Suprapubic skin (tissue), 4 donors: ENCODE results near the gene TNRC6B. TPM values are rescaled to one million over a fixed set of nuclear protein-coding genes. Genes with fewer than 3 reads are reported as not detected.

ENCODE experiments used
- DNase-seq, 2 donors: peaks; one replicate each; pipeline ENCODE4 v3.0.0-alpha.2; 2019; ENCODE audit warnings: low spot score in 2 of 2
- H3K27ac ChIP-seq: fragments of 200-600 bp; sonication (generic); one replicate; pipeline ENCODE4 v1.5.1; 2019
- H3K27me3 ChIP-seq: fragments of 200-600 bp; sonication (generic); one replicate; pipeline ENCODE4 v1.5.1; 2019
- H3K36me3 ChIP-seq: fragments of 200-600 bp; sonication (generic); one replicate; pipeline ENCODE4 v1.5.1; 2019
- H3K4me1 ChIP-seq: fragments of 200-600 bp; sonication (generic); one replicate; pipeline ENCODE4 v1.5.1; 2019
- H3K4me3 ChIP-seq: fragments of 200-600 bp; sonication (generic); one replicate; pipeline ENCODE4 v1.5.1; 2019; ENCODE audit warnings: mild to moderate bottlenecking
- H3K9me3 ChIP-seq: fragments of 200-600 bp; sonication (generic); one replicate; pipeline ENCODE4 v1.5.1; 2019
- EP300 ChIP-seq: sonication (generic); formaldehyde crosslinking; IDR thresholded peaks from one replicate; pipeline ENCODE4 v1.6.1; 2017; ENCODE audit warnings: antibody characterized with exemption
- POLR2A ChIP-seq, 2 donors: fragments of 450-650 bp; IDR thresholded peaks; one replicate each; pipeline ENCODE4 v1.6.1; 2017; ENCODE audit warnings: antibody characterized with exemption in 2 of 2, mild to moderate bottlenecking in 2 of 2, moderate library complexity in 2 of 2
- POLR2AphosphoS5 ChIP-seq, 3 donors: sonication (generic); formaldehyde crosslinking; IDR thresholded peaks; one replicate each; pipeline ENCODE4 v1.6.1; 2017; ENCODE audit warnings: antibody characterized with exemption in 3 of 3
- WGBS: methylation state at CpG from one replicate; pipeline ENCODE4 v1.1.5; 2018; 5-methylcytosine and 5-hydroxymethylcytosine counted together
- total RNA-seq, 4 donors: library from RNA; depleted of rRNA; stranded (reverse); fragments of >200 nt; gene quantifications; one replicate each; pipeline ENCODE4 v1.1.0, GENCODE V29; 2016
- TF ChIP-seq, protein P1 (sequence below), 2 donors: fragments of 200-600 bp in 1 of 2; fragments of 450-650 bp in 1 of 2; sonication (generic) in 1 of 2; IDR thresholded peaks; one replicate each; pipeline ENCODE4 v1.5.1; 2016 to 2019; ENCODE audit warnings: antibody characterized with exemption in 2 of 2, mild to moderate bottlenecking in 1 of 2, moderate library complexity in 1 of 2

TNRC6B gene
- total RNA-seq, 4 donors from 2014 or later, result 44.2 to 179 (median 55.5) TPM

DNA sequence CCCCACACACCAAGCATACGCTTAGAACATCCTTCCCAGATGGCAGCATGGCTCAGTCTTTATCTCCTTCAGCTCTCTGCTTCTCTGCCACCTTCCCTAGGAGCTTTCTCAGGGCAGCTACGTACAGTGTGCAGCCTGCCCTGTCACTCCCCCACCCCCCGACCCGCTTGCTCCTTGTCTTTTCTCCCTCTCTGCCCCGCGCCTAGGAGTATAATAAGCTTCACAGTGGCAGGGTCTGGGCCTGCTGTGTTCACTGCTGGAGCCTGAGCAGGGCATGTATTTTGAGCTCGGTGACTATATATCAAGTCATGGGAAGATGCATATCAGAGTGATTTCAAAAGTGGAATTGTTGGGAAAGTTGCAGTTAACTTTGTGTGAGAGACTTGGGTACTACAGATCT, 112.8 kb downstream of the TNRC6B start:
- Histone ChIP-seq H3K4me3 (no peak overlapping the region), H3K27me3 (no peaks in the 10 kb centered on the region), H3K27ac (no peak overlapping the region), H3K4me1 (no peaks in the 10 kb centered on the region), H3K36me3 (peaks cover 92% of the 10 kb centered on the region), H3K9me3 (no peaks in the 10 kb centered on the region)
- TF ChIP-seq, protein P1, sequence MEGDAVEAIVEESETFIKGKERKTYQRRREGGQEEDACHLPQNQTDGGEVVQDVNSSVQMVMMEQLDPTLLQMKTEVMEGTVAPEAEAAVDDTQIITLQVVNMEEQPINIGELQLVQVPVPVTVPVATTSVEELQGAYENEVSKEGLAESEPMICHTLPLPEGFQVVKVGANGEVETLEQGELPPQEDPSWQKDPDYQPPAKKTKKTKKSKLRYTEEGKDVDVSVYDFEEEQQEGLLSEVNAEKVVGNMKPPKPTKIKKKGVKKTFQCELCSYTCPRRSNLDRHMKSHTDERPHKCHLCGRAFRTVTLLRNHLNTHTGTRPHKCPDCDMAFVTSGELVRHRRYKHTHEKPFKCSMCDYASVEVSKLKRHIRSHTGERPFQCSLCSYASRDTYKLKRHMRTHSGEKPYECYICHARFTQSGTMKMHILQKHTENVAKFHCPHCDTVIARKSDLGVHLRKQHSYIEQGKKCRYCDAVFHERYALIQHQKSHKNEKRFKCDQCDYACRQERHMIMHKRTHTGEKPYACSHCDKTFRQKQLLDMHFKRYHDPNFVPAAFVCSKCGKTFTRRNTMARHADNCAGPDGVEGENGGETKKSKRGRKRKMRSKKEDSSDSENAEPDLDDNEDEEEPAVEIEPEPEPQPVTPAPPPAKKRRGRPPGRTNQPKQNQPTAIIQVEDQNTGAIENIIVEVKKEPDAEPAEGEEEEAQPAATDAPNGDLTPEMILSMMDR (IDR thresholded peaks at IDR 0.05), result no peak
- no peak for TF ChIP-seq POLR2AphosphoS5 (IDR thresholded peaks at IDR 0.05)
- DNase-seq, result no peak
- 91% methylated on average over 7 of the region's 7 CpGs for WGBS

DNA sequence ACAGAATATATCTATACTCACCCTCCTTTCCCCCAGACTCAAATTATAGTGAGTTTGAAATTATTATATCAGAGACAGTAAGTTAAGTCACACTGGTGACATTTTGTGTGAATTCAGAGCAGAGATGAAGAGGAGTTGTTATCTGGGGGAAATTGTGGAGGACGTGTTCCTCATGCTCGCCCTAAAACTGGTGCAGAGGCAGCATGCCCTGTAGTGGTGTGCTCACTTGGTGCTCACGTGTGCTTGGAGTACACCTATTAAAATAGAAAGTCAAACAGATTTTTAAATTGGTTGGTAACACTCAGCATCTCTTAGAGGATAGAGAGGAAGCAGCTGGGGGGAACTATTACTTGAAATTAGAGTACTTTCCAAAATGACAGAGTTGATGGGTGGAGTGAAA, 117.0 kb downstream of the TNRC6B start:
- Histone ChIP-seq H3K4me3 (no peak overlapping the region), H3K9me3 (no peaks in the 10 kb centered on the region), H3K27ac (no peak overlapping the region), H3K4me1 (no peaks in the 10 kb centered on the region), H3K27me3 (no peaks in the 10 kb centered on the region), H3K36me3 (peaks cover 74% of the 10 kb centered on the region)
- TF ChIP-seq EP300 (no peak), POLR2A (IDR thresholded peaks at IDR 0.05) (no peak), POLR2AphosphoS5 (IDR thresholded peaks at IDR 0.05) (no peak)
- TF ChIP-seq, protein P1 (IDR thresholded peaks at IDR 0.05), result no peak
- 97% methylated on average over 3 of the region's 3 CpGs for WGBS
- no peak for DNase-seq

DNA sequence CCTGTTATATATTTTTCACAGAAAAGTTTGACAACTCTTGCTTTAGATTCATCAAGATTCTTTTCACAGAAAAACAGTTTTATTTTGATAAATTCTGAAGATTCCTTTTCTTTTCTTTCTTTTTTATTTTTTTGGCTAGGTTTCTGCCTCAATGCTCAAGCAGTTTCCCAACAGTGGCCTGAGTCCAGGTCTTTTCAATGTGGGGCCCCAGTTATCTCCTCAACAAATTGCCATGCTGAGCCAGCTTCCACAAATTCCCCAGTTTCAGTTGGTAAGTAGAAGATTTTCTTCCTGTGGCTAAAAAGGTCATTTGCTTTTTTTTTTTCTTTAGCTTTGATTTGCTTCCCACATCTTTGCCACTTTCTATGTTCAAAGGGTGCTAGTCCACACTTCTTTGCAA, 122.6 kb downstream of the TNRC6B start:
- H3K36me3 ChIP-seq, result peaks cover 64% of the 10 kb centered on the region
- DNase-seq, result no peak

DNA sequence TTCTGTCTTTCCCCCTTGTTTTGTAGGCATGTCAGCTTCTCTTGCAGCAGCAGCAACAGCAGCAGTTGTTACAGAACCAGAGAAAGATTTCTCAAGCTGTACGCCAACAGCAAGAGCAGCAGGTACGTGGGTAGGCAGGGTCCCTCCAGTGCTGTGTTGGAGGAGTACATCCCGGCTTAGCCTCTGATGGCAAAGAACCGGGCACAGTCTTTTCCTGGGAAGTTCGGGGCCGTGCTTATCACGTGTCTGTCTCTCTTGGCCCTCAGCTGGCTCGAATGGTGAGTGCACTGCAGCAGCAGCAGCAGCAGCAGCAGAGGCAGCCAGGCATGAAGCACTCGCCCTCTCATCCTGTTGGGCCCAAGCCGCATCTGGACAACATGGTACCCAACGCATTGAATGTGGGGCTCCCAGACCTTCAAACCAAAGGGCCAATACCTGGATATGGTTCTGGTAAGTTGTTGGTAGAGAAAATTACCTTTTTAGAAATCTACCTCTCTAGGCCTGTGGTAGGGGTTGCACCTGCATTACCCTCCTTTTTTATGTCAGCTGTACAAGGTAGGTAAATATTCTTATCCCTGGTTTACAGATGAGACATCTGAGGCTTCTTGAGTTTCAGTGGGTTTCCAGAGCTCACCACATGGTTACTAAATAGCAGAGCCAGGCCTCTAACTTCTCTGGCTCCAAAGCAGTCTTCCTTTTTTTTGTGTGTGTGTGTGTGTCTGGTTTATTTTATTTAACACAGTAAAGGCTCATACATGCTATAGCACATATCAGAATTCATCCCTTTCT, 123.4 kb downstream of the TNRC6B start:
- H3K4me3 ChIP-seq, result no peak overlapping the region
- H3K36me3 ChIP-seq, result peaks cover 66% of the 10 kb centered on the region
- no peaks in the 10 kb centered on the region for H3K9me3 ChIP-seq
- no peaks in the 10 kb centered on the region for H3K4me1 ChIP-seq
- DNase-seq, result no peak
- WGBS, result 99% methylated on average over 10 of the region's 11 CpGs
- TF ChIP-seq POLR2AphosphoS5 (IDR thresholded peaks at IDR 0.05) (no peak), POLR2A (IDR thresholded peaks at IDR 0.05) (no peak), EP300 (no peak)
- TF ChIP-seq, protein P1 (IDR thresholded peaks at IDR 0.05), result no peak
- H3K27ac ChIP-seq, result no peak overlapping the region
- no peaks in the 10 kb centered on the region for H3K27me3 ChIP-seq

More for the DNA sequence above, 122.6 kb downstream of the TNRC6B start:
- no peak overlapping the region for H3K4me3 ChIP-seq
- H3K4me1 ChIP-seq, result no peaks in the 10 kb centered on the region
- no peak overlapping the region for H3K27ac ChIP-seq
- H3K27me3 ChIP-seq, result no peaks in the 10 kb centered on the region
- TF ChIP-seq EP300, result no peak
- TF ChIP-seq POLR2A (IDR thresholded peaks at IDR 0.05), result no peak
- TF ChIP-seq POLR2AphosphoS5 (IDR thresholded peaks at IDR 0.05), result no peak
- no peaks in the 10 kb centered on the region for H3K9me3 ChIP-seq

DNA sequence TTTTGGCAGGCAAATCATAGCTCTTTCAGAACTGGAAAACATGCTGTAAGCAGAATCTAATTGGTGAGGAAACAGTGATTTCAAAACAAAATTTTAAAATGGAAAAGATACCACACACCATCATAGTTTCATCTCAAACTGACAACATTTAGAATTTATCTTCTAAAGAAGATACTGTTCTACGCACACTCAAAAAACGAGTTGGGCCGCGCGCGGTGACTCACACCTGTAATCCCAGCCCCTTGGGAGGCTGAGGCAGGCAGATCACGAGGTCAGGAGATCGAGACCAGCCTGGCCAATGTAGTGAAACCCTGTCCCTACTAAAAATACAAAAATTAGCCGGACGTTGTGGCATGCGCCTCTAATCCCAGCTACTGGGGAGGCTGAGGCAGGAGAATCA, 124.4 kb downstream of the TNRC6B start:
- Histone ChIP-seq H3K4me3 (no peak overlapping the region), H3K9me3 (no peaks in the 10 kb centered on the region), H3K4me1 (no peaks in the 10 kb centered on the region), H3K27ac (no peak overlapping the region), H3K27me3 (no peaks in the 10 kb centered on the region), H3K36me3 (peaks cover 64% of the 10 kb centered on the region)
- TF ChIP-seq, protein P1 (IDR thresholded peaks at IDR 0.05), result no peak
- TF ChIP-seq EP300 (no peak), POLR2AphosphoS5 (IDR thresholded peaks at IDR 0.05) (no peak), POLR2A (IDR thresholded peaks at IDR 0.05) (no peak)
- no peak for DNase-seq
- WGBS, result 92% methylated on average over 11 of the region's 11 CpGs
